GM19238 (cell line): ENCODE data around the gene MCRIP1.

Source experiments
- DNase-seq: peaks from one replicate; pipeline ENCODE4 v3.0.0; 2011; ENCODE audit warnings: low spot score; ENCODE audit not compliant: insufficient read length

MCRIP1 gene

DNA sequence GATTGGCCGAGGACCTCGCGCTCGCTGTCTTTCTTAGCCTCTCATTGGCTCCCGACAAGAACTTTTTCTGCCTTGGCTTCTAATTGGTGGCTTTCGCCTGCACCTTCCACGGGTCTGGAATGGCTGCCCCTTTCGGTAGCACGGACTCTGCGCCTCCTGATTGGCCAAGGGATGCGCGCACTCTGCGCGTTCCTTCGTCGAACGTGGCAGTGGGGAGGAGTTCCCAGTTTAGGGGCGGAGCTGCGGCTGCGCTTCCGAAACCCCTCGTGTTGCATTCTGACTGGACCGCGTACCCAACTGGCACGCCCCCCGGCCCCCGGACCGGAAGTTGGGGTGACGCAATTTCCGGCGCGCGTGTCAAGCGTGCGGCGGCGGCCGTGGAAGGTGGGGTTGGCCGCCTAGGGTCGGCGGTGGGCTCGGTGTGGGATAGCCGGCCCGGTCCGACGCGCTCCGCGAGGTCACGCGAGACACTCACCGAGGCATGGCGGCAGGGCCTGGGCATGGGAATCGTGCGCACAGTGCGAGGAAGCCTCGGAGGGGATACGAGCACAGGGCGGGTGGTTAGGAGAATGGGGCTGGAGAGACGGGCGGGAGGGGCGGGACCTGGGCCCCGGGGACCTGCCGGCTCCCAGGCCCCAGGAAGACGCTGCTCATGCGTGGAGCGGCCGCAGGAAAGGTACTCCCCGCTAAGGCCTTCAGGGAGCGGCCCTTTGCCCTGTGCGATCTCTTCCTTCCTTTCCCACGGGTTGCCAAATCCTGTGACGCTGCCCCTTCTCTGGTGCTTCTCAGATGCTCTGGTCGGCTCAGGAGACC, 27.9 kb upstream of the MCRIP1 start:
- DNase-seq = peak; percentile 99

DNA sequence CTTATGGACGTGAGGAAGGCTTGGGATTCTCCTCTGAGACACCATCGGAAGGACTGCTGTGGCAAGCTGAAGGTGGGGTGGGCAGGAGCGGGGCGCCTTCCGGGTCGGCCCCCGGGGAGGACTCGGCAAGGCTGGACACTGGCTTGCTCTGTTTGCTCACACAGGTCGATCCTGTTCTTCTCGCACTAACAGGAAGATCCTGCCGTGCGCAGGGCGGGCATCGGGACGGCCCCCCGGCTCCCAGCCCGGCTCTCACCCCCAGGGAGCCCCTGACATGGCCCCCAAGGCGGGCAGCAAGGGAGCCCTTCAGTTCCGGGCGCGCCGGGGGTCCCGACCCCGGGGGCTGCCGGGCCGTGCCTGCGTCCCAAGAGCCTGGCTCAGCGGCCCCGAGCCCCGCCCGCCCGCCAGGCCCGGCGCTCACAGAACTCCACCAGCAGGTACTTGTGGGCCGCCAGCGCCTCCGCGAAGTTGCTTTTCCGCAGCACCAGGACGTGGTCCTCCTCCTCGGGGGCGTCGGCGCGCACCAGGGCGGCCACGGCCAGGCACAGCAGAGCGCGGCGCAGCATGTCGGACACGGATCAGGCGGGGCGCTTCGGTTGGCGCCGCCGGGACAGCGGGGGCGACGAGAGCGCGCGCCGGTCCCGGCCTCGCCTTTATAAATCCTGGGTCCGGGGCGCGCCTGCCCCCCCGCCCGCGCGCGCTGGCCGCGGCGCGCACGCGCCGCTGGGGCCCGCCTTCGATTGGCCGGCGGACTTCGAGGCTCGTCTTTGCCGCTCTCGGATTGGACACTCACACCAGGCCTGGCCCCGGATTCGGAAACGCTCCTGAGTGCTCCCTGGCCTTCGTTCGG, 27.0 kb upstream of the MCRIP1 start, which contains the start of gene P4HB:
Gene P4HB (minus strand): TSS at position 630 of the 850 bp plus-strand sequence. CDS start 64 bp downstream, at position 566.
- no peak for DNase-seq

DNA sequence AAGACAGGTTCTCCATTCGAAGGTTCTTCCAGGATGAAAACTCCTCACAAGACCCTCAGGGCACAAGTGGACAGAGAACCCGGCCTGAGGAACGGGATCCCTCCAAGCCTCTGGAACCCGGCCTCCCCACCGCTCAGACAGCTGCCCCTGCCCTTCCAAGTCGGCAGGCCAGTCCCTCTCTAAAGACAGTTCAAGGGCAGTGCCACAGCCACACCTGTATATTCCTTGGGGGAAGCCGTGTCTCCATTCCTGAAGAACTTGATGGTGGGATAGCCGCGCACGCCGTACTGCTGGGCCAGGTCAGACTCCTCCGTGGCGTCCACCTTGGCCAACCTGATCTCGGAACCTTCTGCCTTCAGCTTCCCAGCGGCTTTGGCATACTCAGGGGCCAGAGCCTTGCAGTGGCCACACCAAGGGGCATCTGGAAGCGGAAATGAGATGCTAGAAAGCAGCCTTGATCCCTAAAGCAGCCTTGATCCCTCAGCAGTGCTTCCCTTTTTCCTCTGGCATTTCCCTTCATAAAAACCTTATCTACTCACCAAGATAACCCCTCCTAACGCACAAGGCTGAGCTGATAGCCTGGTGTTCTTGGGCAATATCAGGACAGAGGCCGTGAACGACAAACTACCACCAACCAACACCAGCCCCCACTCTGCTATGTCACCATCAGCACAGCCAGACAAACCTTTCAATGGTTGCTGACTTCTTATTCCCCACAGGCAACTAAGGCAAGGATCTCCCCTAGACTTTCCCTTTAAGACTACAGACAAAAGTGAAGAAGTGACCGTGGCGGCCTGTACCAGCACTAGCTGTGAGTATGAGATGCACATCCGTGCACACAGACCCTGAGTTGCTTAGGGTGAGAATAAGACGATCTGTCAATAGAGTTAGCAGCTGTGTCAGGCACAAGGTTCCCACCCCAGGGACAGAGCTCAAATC, 26.1 kb upstream of the MCRIP1 start:
- DNase-seq = no peak

DNA sequence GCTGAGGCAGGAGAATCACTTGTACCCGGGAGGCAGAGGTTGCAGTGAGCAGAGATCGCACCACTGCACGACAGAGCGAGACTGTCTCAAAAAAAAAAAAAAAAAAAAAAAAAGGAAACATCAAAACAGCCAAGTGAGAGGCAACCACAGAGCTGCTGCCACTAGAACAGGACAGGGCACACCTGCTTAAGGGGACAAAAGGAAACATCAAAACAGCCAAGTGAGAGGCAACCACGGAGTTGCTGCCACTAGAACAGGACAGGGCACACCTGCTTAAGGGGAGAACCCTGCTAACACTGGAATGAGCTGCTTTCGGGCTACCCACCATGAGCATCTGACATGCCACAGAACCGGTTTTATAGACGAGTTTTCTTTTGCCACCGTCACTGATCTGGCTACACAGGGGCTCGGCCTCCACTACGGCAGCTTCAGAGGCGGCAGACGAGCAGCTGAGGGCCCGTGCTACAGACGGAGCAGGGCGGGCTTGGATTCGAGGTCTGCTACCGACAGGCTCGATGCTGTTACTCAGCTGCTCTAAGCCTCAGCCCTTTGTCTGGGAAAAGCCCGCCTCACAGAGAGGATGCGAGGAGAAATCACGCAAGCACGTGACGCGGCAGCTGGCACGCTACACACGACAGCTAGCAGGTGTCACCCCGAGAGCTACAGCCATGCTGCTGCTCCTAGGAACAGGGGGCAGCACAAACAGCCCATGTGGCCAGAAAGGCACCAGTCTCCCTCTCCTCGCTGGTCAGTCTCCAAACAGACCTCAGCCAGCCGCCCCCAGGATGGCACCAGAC, 25.3 kb upstream of the MCRIP1 start:
- DNase-seq = no peak

DNA sequence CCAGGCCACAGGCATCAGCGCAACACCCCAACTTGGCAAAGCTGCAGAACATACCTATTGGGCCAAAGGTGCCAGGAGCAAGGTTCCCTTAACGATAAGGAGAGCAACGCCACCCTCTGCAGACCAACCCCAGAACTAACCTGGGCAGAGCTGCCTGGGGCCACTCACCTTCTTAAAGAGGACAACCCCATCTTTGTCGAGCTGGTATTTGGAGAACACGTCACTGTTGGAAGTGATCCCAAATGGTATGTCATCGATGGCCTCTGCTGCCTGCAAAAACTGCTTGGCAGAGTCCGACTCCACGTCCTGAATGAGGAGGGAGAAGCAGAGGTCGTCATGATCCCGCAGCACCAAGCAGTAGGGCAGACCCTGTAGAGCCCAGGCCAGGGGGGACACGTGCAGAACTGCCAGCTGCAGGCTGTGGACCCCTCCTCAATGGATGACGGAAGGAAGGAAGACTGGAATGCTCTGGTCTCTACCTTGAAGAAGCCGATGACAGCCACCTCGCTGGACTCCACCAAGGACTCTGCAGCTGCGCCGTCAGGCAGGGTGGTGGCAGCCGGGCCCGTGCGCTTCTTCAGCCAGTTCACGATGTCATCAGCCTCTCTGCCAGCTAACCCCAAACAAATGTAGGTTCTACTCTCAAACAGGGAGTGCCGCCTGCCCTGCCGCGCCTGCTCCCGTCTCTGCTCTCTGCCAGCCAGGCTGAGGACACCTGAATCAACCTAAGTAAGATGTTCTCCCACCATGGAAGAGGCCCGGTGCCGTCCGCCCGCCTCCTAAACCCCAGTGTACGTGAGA, 22.1 kb upstream of the MCRIP1 start:
- DNase-seq = no peak

DNA sequence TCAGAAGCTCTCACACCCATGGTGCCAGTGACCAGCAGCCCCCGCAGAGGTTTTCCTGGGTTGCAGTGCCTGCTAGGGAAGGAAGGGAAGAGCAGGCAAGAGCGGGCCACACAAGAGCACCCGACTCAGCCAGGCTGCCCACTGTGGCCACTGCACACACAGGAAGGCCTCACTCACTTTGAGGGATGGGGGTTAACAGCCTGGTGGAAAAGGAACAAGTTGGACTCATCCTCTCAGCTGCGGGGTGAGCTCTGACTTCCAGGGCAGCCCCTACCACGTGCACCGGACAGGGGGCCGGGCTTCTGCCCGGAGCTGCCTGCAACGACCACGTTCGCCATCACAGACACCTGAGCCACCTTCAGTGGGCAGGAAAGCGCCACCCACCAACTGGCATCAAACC, 19.1 kb upstream of the MCRIP1 start:
- DNase-seq = no peak

DNA sequence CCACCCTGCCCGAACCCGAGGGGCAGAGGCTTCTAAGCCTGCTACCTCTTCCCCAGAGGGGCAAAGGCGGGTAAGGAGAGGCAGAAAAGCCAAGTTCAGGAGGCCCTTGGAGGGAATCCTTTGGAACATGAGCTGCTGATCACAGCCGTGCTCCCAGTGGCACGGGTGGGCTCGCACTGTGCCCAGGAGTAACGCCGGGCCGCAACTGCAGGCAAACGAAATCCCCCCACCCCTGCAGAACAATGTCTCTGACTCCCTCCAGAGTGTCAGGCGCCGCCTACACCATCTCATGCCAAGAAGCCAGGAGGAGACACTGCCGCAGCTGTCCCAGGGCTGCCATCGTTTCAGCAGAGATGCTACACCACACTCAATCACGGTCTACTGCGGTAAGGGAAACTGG, 18.3 kb upstream of the MCRIP1 start:
- DNase-seq = no peak

DNA sequence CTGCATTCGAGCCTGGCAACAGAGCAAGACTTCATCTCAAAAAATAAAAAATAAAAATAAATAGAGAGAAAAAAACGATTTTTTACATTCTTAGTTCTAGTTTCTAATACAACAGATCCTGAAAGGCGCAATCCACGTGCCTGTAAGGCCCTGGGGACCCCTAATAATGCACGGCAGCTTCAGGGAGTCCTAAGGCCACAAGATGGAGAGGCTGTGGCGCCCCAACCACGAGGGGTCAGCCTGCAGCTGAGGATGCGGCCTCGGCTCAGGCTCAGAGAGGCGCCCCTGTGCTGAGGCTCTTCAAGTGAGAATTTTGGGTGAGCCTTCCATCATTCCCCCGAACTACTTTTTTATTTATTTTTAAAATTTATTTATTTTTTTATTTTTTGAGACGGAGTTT, 16.4 kb upstream of the MCRIP1 start:
- no peak for DNase-seq

DNA sequence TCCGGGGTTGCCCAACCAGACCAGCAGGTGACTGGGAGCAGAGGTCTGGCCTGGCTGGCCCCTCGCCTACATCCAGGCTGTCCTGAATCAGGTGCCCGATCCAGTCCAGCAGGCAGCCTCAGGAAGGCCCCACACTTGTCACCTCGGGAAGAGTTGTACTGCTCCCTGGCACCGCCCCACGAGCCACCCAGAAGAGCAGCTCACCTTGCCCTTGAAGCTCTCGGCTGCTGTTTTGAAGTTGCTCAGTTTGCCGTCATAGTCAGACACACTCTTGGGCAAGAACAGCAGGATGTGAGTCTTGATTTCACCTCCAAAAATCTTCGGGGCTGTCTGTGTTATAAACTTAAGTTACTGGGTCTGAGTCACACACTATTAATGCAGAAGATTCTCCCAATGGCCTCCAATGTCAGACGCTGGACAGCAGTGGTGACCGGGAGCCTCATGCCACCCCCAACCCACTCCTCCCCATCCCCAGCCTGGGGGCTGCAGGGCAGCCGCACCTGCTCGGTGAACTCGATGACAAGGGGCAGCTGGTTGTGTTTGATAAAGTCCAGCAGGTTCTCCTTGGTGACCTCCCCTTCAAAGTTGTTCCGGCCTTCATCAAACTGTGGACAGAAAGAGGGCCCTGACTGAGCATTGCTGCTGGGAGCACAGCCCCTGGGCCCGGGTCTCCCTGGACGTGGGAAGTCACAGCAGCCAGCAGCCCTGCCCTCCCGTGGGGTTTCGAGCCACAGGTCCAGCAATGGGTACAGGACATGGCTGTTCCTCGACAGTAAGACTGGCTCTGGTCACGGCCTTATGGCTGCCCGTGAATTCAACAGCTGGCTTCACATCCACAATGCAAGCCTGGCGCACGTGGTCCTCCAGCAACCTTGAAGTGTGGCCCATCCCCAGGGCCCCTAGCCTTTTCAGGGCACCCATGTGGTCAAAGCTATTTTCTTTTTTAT, 13.9 kb upstream of the MCRIP1 start:
- no peak for DNase-seq

DNA sequence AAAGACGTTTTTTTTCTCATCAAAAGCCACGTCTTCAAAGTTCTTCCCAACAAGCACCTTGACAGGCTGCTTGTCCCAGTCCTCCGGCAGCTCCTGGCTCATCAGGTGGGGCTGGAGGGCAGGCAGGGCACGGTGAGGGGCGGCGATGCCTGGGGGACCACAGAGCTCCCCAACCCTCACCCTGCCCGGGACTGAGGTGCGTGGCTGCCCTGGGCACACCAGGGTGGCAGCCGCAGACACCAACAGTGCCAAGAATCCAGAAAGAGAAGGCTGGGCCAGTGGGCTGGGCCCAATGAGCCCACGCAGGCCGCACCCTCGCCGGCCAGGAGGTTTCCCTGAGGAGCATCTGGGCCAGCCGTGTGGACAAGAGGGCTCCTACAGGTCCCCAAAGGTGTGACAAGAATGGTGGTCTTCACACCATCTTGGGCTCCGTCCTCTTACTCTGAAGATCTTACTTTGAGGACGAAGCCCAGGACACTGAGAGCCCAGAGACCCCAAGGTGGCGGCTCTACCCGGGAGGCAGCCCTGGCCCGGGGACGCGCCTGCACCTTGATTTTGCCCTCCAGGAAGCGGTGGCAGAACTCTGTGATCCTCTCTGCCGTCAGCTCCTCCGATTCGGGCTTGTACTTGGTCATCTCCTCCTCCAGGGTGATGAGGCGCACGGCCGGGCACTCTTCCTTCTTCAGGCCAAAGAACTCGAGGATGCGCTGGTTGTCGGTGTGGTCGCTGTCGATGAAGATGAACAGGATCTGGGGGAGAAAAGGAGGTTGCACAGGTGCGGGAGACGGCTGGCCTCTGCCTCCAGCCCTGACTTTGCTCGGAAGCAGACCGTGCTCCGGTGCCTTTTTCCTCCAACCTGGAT, 13.0 kb upstream of the MCRIP1 start:
- no peak for DNase-seq

DNA sequence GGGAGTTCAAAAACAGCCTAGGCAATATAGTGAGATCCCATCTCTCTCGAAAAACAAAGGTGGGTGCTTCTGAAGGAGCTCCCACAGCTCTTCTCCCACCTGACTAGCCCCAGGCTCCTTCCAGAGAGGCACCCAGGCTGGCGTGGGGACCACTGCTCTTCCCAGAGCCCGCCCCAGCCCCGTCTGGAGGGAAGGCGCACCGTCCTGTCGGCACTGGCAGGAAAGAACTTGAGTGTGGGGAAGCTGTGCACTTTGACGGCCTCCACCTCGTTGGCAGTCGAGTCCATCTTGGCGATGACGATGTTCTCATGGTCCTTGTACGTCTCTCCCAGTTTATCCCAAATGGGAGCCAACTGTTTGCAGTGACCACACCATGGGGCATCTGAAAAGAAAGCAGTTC, 12.3 kb upstream of the MCRIP1 start:
- DNase-seq = no peak

DNA sequence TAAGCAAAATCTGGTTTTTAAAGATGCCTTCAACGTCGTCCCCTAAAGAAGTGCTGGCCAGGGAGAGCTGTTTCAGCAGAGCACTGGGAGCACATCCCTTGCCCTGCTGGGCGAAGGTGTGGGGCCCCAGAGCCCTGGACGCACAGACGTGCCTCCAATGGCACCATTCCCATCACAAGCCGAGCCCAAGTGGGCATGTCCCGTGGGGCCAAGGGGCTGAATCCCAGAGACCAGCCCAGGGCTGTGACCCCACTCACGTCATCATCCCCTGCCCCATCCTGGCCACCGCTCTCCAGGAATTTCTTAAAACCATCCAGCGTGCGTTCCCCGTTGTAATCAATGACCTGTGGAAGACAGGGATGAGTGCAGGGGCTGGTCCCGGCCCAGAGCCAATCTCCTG, 11.8 kb upstream of the MCRIP1 start:
- DNase-seq = no peak

DNA sequence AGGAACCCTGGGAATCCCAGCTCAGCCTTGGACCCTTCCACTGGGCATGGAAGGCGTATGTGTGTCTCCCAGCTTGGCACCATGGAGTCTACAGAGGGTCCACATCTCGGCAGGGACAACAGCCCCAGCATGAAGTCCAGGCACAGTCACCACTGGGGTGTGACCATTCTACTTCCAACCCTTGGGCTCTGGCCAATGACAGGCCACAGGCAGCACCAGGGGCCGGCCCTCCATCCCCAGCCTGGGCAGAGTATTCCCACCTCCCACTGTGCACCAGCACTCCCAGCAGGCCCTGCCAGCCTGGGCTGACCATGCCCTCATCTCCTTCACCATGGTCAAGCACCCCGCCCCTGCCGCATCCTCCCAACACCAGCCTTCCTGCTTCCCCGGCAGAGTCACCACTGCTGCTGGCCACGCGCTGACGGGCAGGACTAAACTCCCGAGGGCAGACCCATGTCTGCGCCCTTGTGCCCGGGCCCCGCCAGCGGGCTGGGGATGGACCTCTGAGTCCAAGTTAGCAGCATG, 11.3 kb upstream of the MCRIP1 start:
- DNase-seq = no peak

DNA sequence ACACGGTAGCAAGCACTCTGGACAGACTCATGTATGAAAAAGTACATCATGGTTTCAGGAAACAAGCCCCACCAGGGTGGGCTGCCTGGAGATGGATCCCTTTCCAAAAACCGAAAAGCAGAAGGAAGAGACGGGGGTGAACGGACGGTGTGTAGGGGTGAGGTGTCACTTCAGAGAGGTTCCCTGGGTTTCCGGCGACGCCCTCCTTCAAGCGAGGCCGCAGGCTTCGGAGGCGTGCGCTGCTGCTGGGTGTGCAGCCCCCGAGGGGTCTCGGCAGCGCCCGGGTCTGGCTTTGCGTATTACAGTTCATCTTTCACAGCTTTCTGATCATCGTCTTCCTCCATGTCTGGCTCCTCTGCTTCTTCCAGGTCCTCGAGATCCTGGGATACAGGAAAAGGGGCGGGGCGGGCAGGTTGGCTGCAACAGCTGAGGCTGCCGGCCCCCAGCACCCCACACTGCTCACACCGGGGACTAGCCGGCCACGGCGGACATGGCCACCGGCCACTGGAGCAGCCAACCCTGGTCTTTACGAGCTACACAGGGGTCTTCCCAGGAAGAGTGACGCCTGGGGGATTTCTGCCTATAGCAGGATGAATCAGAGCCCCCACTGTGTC, 10.7 kb upstream of the MCRIP1 start:
- no peak for DNase-seq

DNA sequence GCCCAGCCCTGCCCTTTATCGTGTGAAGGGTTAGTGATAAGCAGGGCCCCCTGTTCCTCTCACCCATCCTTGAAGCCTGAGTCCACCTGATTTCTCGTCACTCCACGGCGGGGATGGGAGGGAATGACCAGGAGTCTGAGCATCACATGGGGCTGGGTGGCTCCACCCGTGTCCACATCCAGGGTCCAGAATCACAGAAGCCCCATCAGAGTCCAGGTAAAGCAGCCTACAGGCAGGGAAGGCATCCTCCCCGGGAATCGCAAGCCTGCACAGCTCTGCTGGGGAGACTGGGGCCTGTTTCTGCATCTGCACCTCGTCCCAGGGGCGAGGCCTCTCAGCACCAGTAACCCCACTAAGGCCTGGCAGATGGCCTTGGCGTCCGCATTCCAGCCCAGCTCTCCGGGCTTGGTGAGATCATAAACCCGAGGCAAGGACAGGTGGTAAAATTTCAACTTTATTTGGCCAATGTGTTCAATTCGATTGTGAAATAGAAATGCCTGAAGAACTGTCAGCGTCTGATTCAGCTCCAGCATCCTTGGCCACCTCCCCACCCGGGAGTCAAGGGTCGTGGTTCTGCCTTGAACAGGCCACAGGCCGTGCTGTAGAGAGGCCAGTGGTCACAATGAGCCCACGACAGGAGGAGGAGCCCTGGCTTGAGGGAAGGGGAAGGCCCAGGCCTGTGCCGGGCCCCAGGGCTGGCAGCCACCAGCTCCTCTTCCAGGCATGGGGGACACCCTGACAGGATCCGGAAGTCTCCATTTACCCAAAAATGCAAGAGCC, 9.8 kb upstream of the MCRIP1 start:
- DNase-seq = no peak

DNA sequence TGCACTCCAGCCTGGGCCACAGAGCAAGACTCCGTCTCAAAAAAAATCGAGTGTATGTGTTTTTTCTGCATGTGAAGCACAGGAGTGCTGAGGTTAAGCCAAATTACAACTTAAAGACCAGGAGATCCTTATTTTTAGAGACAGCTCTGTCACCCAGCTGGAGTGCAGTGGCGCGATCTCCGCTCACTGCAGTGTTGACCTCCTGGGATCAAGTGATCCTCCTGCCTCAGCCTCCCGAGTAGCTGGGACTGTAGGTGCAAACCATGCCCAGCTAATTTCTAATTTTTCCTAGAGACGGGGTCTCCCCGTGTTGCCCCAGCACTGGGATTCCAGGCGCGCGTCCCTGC, 9.3 kb upstream of the MCRIP1 start:
- DNase-seq = no peak
